Activated CD8-positive, alpha-beta memory T cell treated with anti-CD3 and anti-CD28 coated beads, Interleukin-2, amount 50 U/mL, for 1 hour (primary cell): ENCODE data around the gene SLBP.

ENCODE experiments used
- DNase-seq: peaks from one replicate; pipeline ENCODE4 v3.0.0-alpha.2; 2020; ENCODE audit errors: extremely low read depth

The SLBP gene

DNA sequence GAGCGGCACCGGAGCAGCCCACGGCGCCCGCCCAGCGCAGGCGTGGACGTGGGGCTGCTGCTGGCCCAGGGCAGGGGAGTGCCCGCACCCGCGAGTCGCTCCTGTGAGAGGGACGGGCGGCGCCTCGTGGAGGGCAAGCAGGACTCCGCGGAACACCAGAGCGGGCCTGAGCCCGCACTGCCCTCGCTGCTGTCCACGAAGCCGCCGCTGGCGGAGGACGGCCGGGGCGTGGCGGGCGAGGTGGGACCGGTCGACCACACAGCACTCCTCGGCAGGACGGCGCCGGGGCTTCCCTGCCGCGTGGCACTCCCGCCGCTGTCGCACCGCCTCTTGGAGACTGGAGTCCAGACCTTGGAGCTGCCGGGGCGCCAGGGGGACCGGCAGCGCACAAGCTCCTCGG lies 57.0 kb downstream of the SLBP start:
- DNase-seq: no peak

DNA sequence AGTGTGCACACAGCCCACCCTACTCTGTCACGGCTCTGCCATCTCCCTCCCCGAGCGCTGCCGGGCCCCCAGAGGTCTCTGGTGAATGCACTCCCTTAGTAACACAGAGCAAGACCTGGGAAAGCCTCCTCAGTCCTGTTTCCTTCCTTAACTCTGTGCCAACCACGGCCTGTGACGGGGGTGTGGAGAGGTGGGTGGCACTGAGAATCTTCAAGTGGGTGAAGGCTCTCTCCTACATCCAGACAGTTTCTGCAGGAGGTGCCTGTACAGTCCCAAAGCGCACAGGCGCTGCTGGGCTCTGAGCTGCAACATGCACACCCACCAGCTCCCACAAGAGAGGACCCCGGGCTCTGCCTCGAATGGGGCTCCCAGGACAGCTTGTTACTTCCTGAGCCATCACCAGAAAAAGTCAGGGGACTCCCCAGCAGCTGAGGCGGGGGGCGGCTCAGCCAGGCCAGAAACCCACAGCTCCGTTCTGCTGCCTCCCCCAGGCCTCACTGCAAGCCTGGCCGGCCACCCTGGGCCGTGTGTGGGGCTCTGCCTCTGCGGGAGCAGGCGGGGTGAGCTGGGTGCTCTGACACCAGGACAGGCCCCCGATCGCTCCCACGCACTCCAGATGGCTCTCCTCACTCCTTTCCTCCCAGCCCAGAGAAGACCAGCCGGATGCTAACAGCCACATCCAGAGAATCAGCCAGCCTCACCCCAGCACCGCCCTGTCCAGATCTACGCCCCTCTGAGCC lies 57.7 kb downstream of the SLBP start:
- no peak for DNase-seq

DNA sequence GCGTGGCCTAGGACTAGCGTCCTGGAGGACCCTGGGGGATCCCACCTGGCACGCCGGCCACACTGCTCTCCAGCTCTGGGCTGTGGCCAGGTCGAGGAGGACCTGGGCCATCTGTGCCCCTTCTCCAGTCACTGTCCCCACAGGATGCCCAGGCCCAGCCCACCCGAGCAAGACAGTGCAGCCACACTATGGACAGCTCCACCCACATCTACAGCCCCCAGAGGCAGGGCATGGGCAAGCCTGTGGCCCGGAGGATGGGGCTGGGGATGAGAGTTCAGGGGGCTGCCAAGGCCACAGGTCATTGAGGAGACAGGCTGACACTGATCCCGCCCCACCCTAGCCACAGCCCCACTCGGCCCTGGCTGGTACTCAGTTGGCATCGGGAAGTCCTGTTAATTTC lies 58.3 kb downstream of the SLBP start:
- DNase-seq: no peak

DNA sequence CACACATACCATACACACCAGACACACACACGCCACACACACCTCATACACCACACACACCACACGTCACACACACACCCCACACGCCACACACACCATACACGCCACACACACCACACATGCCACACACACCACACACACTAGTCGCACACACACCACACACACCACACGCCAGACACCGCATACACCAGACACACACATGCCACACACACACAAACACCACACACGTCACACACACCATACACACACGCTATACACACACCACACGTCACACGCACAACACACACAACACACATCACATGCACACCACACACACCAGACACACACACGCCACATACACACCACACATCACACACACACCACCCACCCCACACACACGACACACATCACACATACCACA lies 60.0 kb downstream of the SLBP start:
- DNase-seq: no peak

DNA sequence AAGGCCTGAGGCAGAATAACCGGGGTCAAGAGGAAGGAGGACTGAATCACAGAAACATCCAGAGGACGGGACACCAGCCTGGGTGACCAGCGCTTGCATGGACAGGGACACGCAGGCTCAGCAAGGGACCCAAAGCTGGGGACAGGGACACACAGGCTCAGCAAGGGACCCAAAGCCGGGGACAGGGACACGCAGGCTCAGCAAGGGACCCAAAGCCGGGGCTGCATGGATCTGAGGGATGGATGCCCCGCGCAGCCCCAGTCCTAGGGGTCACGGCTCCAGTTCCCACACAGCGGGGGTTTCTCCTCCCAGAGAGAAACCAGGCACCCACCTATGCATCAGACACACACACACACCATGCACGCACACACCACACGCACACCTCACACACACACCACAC lies 60.5 kb downstream of the SLBP start:
- no peak for DNase-seq

DNA sequence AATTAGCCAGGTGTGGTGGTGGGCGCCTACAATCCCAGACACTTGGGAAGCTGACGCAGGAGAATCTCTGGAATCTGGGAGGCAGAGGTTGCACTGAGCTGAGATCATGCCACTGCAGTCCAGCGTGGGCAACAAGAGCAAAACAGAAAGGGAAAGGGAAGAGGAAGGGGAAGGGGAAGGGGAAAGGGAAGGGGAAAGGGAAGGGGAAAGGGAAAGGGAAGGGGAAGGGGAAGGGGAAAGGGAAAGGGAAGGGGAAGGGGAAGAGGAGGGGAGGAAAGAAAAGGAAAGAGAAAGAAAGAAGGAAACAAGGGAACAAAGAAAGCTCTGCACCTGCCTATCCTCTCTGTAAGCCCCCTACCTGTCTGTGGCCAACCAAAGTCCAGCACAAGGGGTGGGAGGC lies 63.2 kb downstream of the SLBP start:
- no peak for DNase-seq

DNA sequence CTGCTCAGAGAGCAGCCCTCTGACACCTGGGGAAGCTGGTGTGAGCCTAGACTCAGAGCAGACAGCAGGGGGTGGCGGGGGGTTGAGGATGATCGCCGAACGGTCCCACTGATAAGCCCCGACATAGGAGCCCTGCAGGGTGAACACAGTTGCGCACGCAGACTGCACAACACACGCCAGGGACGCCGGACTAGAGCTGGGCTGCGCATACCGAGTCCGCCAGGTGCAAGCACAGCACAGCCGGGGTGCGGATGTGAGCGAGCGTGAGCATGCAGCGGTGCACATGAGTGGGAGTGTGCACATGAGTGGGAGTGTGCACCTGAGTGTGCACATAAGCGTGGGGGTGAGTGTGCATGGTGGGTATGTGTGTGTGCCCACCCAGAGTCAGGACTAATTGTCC lies 64.7 kb downstream of the SLBP start:
- no peak for DNase-seq

DNA sequence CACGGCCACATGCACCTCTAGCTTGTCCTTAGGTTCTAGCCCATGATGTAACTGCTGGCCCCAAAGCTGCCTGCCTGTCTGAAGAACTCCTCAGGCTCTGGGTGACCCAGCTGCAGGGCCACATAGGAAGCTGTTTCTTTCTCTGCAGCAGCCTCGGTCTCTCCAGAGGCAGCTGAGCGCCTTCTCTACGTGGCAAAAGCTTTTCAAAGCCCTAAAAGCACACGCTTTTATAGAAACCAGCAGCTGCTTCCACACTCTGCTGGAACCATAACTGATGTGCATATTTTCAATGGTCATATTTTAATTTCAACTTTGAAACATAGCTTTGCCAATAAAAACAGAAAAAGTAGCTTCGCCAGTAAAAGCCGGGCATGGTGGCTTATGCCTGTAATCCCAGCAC lies 65.4 kb downstream of the SLBP start:
- no peak for DNase-seq

DNA sequence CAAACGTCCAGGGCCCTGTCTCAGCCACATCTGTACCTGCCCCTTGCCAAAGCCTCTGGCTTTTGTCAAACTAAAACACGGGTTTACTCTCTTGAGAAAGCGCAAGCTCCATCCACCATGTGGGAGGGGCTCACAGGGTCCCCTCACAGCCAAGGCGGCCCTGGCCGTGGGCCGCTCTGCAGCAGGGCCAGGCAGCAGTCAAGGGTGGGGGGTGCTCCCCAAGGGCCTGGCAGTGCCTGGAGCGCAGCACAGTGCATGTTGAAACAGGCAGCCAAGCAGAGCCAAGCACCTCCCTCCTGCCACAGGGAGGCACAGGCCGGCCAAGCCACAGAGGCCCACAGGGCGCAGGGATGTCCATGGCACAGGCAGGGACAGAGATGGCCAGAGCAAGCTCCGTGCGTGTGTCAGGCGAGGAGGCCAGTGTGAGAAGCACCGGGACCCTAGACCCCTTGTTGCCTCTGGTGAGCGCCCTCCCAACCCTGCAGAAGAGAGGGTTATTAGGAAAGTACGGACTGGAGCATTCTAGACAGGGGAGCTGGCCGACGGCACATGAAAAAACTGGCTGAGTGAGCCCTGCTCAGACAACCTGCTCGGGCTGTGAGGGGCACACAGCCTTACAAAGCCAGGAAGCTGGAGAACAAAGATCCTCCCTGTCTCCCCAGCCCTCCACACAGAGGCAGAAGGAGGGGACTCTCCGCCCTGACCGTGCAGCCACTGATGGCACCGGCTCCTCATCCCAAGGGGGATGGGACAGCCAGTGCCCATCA lies 67.0 kb downstream of the SLBP start:
- no peak for DNase-seq

DNA sequence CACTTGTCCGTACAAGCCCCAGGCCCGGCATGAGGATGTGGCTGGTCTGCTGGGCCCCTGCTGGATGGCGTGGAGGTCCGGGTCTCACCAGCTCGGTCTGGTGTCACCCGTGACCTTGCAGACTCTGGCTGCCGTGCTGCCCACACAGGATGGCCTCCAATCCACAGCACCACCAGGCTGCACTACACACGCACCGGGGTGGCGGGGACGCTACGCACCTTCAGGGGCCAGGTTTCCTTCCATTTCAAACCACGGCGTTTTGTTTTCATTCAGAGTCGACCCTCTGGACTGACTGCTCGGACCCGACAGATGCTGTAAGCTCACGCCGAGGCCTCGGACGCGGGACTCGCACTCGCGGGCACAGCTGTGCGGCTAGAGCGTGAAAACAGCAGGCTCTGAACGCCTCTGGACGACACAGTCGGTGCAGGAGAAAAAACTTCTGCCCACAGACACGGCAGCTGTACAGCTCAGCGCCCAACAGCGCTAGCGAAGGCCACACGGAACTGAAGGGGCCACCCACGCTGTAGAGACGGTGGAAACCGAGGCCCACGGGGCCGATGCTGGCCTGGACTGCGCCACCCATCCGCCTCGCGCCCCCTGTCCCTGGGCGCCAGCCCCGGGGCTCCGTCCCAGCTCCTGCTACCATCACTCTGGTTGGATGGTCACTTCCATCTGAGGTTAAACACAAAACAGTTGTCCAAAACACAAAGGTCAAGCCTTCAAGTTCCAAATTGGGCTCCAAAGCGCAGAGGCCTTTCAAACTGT lies 68.0 kb downstream of the SLBP start:
- DNase-seq: no peak
